Right lobe of liver (tissue), 6 donors: Measurements from ENCODE around the gene AIDA. TPM values are rescaled to one million over a fixed set of nuclear protein-coding genes. Genes with fewer than 3 reads are reported as not detected.

Experiments used
- ATAC-seq, 4 donors: fragments of 200-7000 bp; cut with Tn5 transposase; one replicate each; pipeline ENCODE4 v1.9.1; 2020; ENCODE audit warnings: mild to moderate bottlenecking in 4 of 4, moderate library complexity in 4 of 4
- DNase-seq, 3 donors: peaks; one replicate each; pipeline ENCODE4 v3.0.0-alpha.2; 2020
- H3K27ac ChIP-seq, 3 donors: fragments of 200-600 bp; one replicate each; pipeline ENCODE4 v1.8.0; 2022
- H3K27me3 ChIP-seq, 2 donors: fragments of 200-600 bp; one replicate each; pipeline ENCODE4 v1.8.0; 2022
- H3K36me3 ChIP-seq, 4 donors: fragments of 200-600 bp; sonication (generic) in 1 of 4; one replicate each; pipeline versions ENCODE4 v1.5.1 to v1.8.0; 2017 to 2022; ENCODE audit warnings: control low read depth in 1 of 4
- H3K4me1 ChIP-seq, 4 donors: fragments of 200-600 bp; sonication (generic) in 1 of 4; one replicate each; pipeline versions ENCODE4 v1.5.1 to v1.8.0; 2017 to 2022; ENCODE audit warnings: control low read depth in 1 of 4
- H3K4me3 ChIP-seq, 3 donors: fragments of 200-600 bp; one replicate each; pipeline ENCODE4 v1.8.0; 2022
- H3K9me3 ChIP-seq, 4 donors: fragments of 200-600 bp; sonication (generic) in 1 of 4; one replicate each; pipeline versions ENCODE4 v1.5.1 to v1.8.0; 2017 to 2022; ENCODE audit warnings: control low read depth in 1 of 4
- POLR2A ChIP-seq: fragments of 450-650 bp; IDR thresholded peaks from one replicate; pipeline ENCODE4 v1.6.1; 2017; ENCODE audit warnings: antibody characterized with exemption, mild to moderate bottlenecking
- WGBS: methylation state at CpG from one replicate; pipeline ENCODE4 v1.1.6; 2018; ENCODE audit warnings: low coverage, low lambda C conversion rate; ENCODE audit not compliant: insufficient coverage; ENCODE audit errors: missing lambda C conversion rate; 5-methylcytosine and 5-hydroxymethylcytosine counted together
- intact Hi-C, 2 donors: fragments of 100-400 bp; cut with DNase I; formaldehyde crosslinking; loops; one replicate each; pipeline versions ENCODE4 v1.11.2 to v1.14.1; 2022
- total RNA-seq, 6 experiments: library from RNA; depleted of rRNA in 2 of 6; stranded (reverse); fragments of >200 nt in 2 of 6; fragmentation: NEBNext Ultra II Directional in 3 of 6; extraction: Animal tissue kit (Norgen Biotek cat#: 25700) in 3 of 6; gene quantifications; one replicate each; pipeline versions ENCODE4 v1.1.0 to v1.2.4, GENCODE V29; 2016 to 2023
- TF ChIP-seq, protein P1 (sequence below), 4 donors: fragments of 200-600 bp in 3 of 4; fragments of 450-650 bp in 1 of 4; IDR thresholded peaks; one replicate each; pipeline versions ENCODE4 v1.5.1 to v1.8.0; 2016 to 2022; ENCODE audit warnings: antibody characterized with exemption in 4 of 4, mild to moderate bottlenecking in 2 of 4
- donor health status: DM: no; HTN: yes; CAD: no.
- donor health status: DM: no; HTN: no; CAD: no.
- donor health status: DM: no; HTN: no; CAD: no.
- donor health status: DM: no; HTN: yes; CAD: no.
- donor health status: DM: no; HTN: yes; CAD: no.

The AIDA gene
- total RNA-seq, 6 experiments from 2014 or later: 23.9 to 35.2 (median 29.8) TPM

DNA sequence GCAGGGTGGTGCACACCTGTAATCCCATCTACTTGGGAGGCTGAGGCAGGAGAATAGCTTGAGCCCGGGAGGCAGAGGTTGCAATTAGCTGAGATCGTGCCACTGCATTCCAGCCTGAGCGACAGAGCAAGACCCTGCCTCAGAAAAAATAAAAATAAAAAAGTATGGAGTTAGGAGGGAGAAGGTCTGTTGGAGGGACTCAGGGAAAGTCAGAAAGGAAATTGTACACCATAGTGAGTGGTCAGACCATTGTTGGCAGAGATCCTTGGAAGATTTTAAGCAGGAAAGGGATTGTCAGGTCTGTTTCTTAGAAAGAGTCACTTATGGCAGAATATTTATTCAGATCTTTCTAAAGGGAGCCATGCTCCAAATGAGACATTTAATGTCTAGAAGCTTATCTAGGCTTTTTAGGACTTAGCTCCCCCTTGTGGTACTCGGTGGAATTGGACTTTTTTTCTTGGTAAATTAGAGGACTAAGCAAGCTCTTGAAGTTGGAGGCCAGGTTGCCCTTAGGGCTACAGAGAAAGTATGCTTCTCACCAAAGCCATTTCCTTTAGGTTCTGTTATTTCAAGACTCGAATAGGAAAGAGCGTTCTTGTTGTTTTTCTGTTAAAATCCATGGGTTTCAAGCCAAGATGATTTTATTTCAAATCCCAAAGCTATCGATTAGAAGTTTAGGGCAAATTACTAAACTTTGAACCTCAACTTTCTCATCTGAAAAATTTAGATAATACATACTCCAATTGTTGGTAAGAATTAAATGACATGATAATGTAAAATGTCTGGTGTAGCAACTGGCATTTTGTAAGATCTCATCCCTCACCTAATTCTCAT is 77.9 kb downstream of the AIDA start:
- Histone ChIP-seq H3K9me3 (no peaks in the 10 kb centered on the region), H3K27me3 (no peaks in the 10 kb centered on the region), H3K27ac (peak overlapping the region in 2 of 3 donors; percentile 17 to 24), H3K36me3 (peaks cover 0 to 22% (median 4%) of the 10 kb centered on the region in 4 donors), H3K4me1 (peaks cover 0 to 17% (median 0%) of the 10 kb centered on the region in 4 donors), H3K4me3 (no peak overlapping the region)
- 36% methylated on average over 7 of the region's 7 CpGs for WGBS
- DNase-seq (peak in 1 of 3 donors; percentile 67), ATAC-seq (peak; percentile 85 to 91 (median 88))
- TF ChIP-seq, protein P1, sequence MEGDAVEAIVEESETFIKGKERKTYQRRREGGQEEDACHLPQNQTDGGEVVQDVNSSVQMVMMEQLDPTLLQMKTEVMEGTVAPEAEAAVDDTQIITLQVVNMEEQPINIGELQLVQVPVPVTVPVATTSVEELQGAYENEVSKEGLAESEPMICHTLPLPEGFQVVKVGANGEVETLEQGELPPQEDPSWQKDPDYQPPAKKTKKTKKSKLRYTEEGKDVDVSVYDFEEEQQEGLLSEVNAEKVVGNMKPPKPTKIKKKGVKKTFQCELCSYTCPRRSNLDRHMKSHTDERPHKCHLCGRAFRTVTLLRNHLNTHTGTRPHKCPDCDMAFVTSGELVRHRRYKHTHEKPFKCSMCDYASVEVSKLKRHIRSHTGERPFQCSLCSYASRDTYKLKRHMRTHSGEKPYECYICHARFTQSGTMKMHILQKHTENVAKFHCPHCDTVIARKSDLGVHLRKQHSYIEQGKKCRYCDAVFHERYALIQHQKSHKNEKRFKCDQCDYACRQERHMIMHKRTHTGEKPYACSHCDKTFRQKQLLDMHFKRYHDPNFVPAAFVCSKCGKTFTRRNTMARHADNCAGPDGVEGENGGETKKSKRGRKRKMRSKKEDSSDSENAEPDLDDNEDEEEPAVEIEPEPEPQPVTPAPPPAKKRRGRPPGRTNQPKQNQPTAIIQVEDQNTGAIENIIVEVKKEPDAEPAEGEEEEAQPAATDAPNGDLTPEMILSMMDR (IDR thresholded peaks at IDR 0.05): peak; percentile 89 to 93 (median 91)
- TF ChIP-seq POLR2A: no peak
- intact Hi-C loops: loop anchor here (5.0 to 10.0 kb wide), 2 partner anchors 167 to 170 kb away; no protein-coding TSS in a partner anchor

DNA sequence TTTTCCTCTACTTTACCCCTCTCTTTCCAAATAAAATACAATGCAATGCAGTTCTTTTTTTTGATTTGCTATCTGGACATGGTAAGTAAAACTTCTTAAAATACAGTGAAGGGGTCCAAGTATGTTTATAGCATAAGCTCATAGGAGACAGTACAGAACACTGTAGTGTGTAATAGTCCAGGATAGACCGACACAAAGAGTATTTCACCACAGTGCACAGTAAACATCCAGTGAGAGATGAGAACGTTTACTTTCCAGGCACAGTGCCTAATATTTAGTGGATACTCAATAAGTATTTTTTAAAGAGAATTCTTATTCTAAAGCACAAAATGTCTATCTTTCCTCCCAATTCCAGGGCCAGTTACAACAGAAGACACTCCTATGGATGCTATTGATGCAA is 79.5 kb downstream of the AIDA start:
- no peak overlapping the region for H3K4me3 ChIP-seq
- intact Hi-C loops: loop anchor here (5.0 to 10.0 kb wide), 2 partner anchors 165 to 168 kb away; no protein-coding TSS in a partner anchor
- H3K36me3 ChIP-seq: peaks cover 0 to 31% (median 6%) of the 10 kb centered on the region in 4 donors
- no peaks in the 10 kb centered on the region for H3K9me3 ChIP-seq
- H3K27ac ChIP-seq: peak overlapping the region in 2 of 3 donors; percentile 38 to 56
- TF ChIP-seq, protein P1 (IDR thresholded peaks at IDR 0.05): no peak
- no peak for TF ChIP-seq POLR2A
- H3K4me1 ChIP-seq: peaks cover 0 to 18% (median 0%) of the 10 kb centered on the region in 4 donors
- WGBS: 27% methylated on average over 2 of the region's 2 CpGs
- ATAC-seq (peak; percentile 89 to 92 (median 90)), DNase-seq (no peak)
- H3K27me3 ChIP-seq: no peaks in the 10 kb centered on the region

DNA sequence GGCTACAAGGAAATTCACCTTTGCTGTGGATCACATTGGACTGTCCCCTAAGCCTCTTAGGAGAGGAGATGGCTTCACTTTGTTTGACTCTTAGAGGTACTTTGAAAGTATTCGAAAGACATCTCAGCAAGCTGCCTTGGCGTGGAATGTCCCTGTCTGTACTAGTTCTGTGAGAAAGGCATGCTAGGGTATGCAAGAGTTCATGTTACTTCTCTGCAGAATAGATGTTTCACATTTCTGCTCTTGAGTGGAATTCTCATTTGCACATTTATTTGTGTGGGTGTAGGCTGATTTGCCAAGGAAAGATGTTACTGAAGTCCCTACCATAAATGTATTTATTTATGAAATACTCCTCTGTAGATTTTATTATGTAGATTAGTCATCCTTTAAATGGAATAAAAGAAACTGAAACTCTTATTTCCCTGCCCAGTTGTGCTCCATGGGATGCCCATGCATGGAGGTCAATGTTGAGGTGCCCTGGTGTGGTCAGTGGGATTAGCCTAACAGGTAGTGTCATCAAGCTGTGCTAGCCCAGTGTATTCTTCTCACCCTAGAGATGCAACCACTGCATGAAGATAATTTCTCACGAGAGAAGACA is 80.6 kb downstream of the AIDA start:
- intact Hi-C loops: loop anchor here (5.0 to 10.0 kb wide), 2 partner anchors 164 to 167 kb away; no protein-coding TSS in a partner anchor
- Histone ChIP-seq H3K4me3 (no peak overlapping the region), H3K9me3 (no peaks in the 10 kb centered on the region), H3K4me1 (peaks cover 0 to 25% (median 1%) of the 10 kb centered on the region in 4 donors), H3K36me3 (peaks cover 0 to 38% (median 7%) of the 10 kb centered on the region in 4 donors), H3K27me3 (no peaks in the 10 kb centered on the region), H3K27ac (peak overlapping the region in 2 of 3 donors; percentile 21 to 30)
- no peak for TF ChIP-seq POLR2A
- TF ChIP-seq, protein P1 (IDR thresholded peaks at IDR 0.05): no peak
- DNase-seq (no peak), ATAC-seq (no peak)
- 100% methylated on average over 3 of the region's 3 CpGs for WGBS

DNA sequence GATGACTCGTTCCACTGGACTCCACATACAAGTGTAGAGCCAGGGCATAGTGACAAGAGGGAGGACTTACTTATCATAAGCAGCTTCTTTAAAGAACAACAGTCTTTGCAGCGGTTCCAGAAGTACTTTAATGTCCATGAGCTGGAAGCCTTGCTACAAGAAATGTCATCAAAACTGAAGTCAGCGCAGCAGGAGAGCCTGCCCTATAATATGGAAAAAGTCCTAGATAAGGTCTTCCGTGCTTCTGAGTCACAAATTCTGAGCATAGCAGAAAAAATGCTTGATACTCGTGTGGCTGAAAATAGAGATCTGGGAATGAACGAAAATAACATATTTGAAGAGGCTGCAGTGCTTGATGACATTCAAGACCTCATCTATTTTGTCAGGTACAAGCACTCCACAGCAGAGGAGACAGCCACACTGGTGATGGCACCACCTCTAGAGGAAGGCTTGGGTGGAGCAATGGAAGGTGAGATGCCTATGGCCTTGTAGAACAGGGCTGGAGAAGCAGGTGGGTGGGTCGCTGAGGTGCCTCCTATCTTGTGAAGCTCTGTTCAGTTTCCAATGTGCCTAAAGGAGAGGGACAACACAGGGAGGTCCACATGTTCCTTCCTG is 82.3 kb downstream of the AIDA start:
- no peaks in the 10 kb centered on the region for H3K27me3 ChIP-seq
- no peaks in the 10 kb centered on the region for H3K9me3 ChIP-seq
- no peak for TF ChIP-seq POLR2A
- TF ChIP-seq, protein P1 (IDR thresholded peaks at IDR 0.05): no peak
- peaks cover 0 to 25% (median 4%) of the 10 kb centered on the region in 4 donors for H3K4me1 ChIP-seq
- H3K4me3 ChIP-seq: no peak overlapping the region
- no peak for DNase-seq
- peaks cover 0 to 42% (median 7%) of the 10 kb centered on the region in 4 donors for H3K36me3 ChIP-seq
- intact Hi-C loops: loop anchor here (5.0 to 10.0 kb wide), 2 partner anchors 163 to 165 kb away; no protein-coding TSS in a partner anchor
- 96% methylated on average over 7 of the region's 7 CpGs for WGBS
- H3K27ac ChIP-seq: no peak overlapping the region
- no peak for ATAC-seq
